H1 (cell line): ENCODE results near the gene KRTAP10-5. TPM values are rescaled to one million over a fixed set of nuclear protein-coding genes. Genes with fewer than 3 reads are reported as not detected.

Experiments
- CTCF ChIA-PET: fragments of 300-600 bp; sonication (Branson Sonifier 250); formaldehyde crosslinking; loops from one replicate; lab custom pipeline; 2021; ENCODE audit not compliant: partially characterized antibody; lab: Charles Lee
- POLR2A ChIA-PET: fragments of 300-600 bp; sonication (Branson Sonifier 250); formaldehyde crosslinking; loops from one replicate; lab custom pipeline; 2021; ENCODE audit warnings: inconsistent platforms; ENCODE audit not compliant: partially characterized antibody; lab: Charles Lee
- DNase-seq, 2 experiments: peaks; one replicate each; pipeline versions ENCODE4 v3.0.0 to v3.0.0-alpha.2; 2010 to 2022; ENCODE audit warnings: low spot score in 2 of 2, low read depth in 1 of 2, mixed read lengths in 1 of 2
- FAIRE-seq: peaks from 2 replicates; lab custom pipeline; 2011; peaks lifted over from hg19 to GRCh38; lab: Jason Lieb, UNC
- H2AFZ ChIP-seq: 2 replicates; pipeline ENCODE4 v1.8.1; 2012; ENCODE audit warnings: low read length, inconsistent platforms
- H2AK5ac ChIP-seq: 2 replicates; pipeline ENCODE4 v1.6.1; 2013; ENCODE audit warnings: low read depth, low read length
- H2BK120ac ChIP-seq: replicated peaks from 2 replicates; pipeline ENCODE3; 2013; ENCODE audit warnings: low read depth, low read length, inconsistent platforms
- H2BK12ac ChIP-seq: 2 replicates; pipeline ENCODE4 v1.6.1; 2013; ENCODE audit warnings: low read depth, low read length
- H2BK15ac ChIP-seq: 2 replicates; pipeline ENCODE4 v1.6.1; 2013; ENCODE audit warnings: low read length
- H2BK20ac ChIP-seq: 2 replicates; pipeline ENCODE4 v1.6.1; 2013; ENCODE audit warnings: low read length
- H2BK5ac ChIP-seq: 2 replicates; pipeline ENCODE4 v1.6.1; 2013; ENCODE audit warnings: low read depth, low read length
- H3K14ac ChIP-seq: 2 replicates; pipeline ENCODE4 v1.6.1; 2013; ENCODE audit warnings: inconsistent platforms; ENCODE audit not compliant: insufficient read length
- H3K18ac ChIP-seq: 2 replicates; pipeline ENCODE4 v1.6.1; 2013; ENCODE audit warnings: low read length; ENCODE audit errors: extremely low read depth
- H3K23ac ChIP-seq: 2 replicates; pipeline ENCODE4 v1.6.1; 2013; ENCODE audit warnings: inconsistent platforms; ENCODE audit not compliant: insufficient read length
- H3K23me2 ChIP-seq: 2 replicates; pipeline ENCODE4 v1.6.1; 2013; ENCODE audit warnings: low read depth, low read length
- H3K27ac ChIP-seq: 2 replicates; pipeline ENCODE4 v1.6.1; 2011; ENCODE audit warnings: low read depth, low read length, inconsistent platforms
- H3K27me3 ChIP-seq, 4 experiments: replicated peaks in 1 of 4; 1 replicate in 1 of 4; 2 replicates in 3 of 4; pipeline versions ENCODE4 v1.6.1 to v1.8.1; 2011 to 2013; ENCODE audit warnings: low read length in 3 of 4, mild to moderate bottlenecking in 3 of 4, inconsistent platforms in 2 of 4, mixed read lengths in 2 of 4, moderate library complexity in 1 of 4; ENCODE audit not compliant: control insufficient read depth in 3 of 4, insufficient read depth in 3 of 4; ENCODE audit errors: extremely low read depth in 1 of 4
- H3K36me3 ChIP-seq, 4 experiments: 2 replicates each; pipeline versions ENCODE4 v1.6.1 to v1.8.1; 2011 to 2013; ENCODE audit warnings: mild to moderate bottlenecking in 4 of 4, low read length in 3 of 4, moderate library complexity in 2 of 4, control low read depth in 1 of 4, inconsistent platforms in 1 of 4; ENCODE audit not compliant: insufficient read depth in 4 of 4, control insufficient read depth in 2 of 4
- H3K4ac ChIP-seq: replicated peaks from 2 replicates; pipeline ENCODE3; 2013; ENCODE audit warnings: low read length, low read depth, mixed read lengths, inconsistent platforms; ENCODE audit not compliant: insufficient read length
- H3K4me1 ChIP-seq, 4 experiments: replicated peaks in 1 of 4; 1 replicate in 1 of 4; 2 replicates in 3 of 4; pipeline versions ENCODE4 v1.6.1 to v1.8.1; 2011 to 2013; ENCODE audit warnings: low read length in 3 of 4, inconsistent platforms in 2 of 4, mixed read lengths in 1 of 4; ENCODE audit not compliant: insufficient read depth in 4 of 4, control insufficient read depth in 3 of 4
- H3K4me2 ChIP-seq, 2 experiments: 2 replicates each; pipeline versions ENCODE4 v1.6.1 to v1.8.1; 2011 to 2013; ENCODE audit warnings: low read depth in 2 of 2, low read length in 2 of 2, control low read depth in 1 of 2, inconsistent platforms in 1 of 2, mild to moderate bottlenecking in 1 of 2; ENCODE audit not compliant: insufficient read depth in 1 of 2
- H3K4me3 ChIP-seq, 4 experiments: fragments of 200-600, 300-600 bp in 1 of 4; sonication (generic), shearing (Covaris generic), sonication (Bioruptor Twin) in 1 of 4; 2 replicates each; pipeline versions ENCODE4 v1.5.1 to v1.8.1; 2011 to 2016; ENCODE audit warnings: low read length in 4 of 4, low read depth in 3 of 4, control low read depth in 2 of 4, inconsistent platforms in 2 of 4, mild to moderate bottlenecking in 2 of 4, mixed read lengths in 1 of 4, moderate library complexity in 1 of 4; ENCODE audit not compliant: insufficient read depth in 2 of 4; ENCODE audit errors: extremely low read depth in 1 of 4
- H3K56ac ChIP-seq: replicated peaks from 2 replicates; pipeline ENCODE3; 2013; ENCODE audit warnings: low read depth, mild to moderate bottlenecking, mixed read lengths, low read length, inconsistent platforms; ENCODE audit not compliant: insufficient read length
- H3K79me1 ChIP-seq: 2 replicates; pipeline ENCODE4 v1.6.1; 2013; ENCODE audit warnings: low read depth, low read length, control low read depth
- H3K79me2 ChIP-seq, 2 experiments: 2 replicates each; pipeline versions ENCODE4 v1.6.1 to v1.8.1; 2012 to 2013; ENCODE audit warnings: low read length in 2 of 2, mild to moderate bottlenecking in 2 of 2, inconsistent platforms in 1 of 2; ENCODE audit not compliant: insufficient read depth in 2 of 2, control insufficient read depth in 1 of 2
- H3K9ac ChIP-seq, 4 experiments: replicated peaks in 1 of 4; 1 replicate in 1 of 4; 2 replicates in 3 of 4; pipeline versions ENCODE4 v1.6.1 to v1.8.1; 2011 to 2013; ENCODE audit warnings: low read depth in 3 of 4, low read length in 3 of 4, control low read depth in 2 of 4, mild to moderate bottlenecking in 2 of 4, moderate library complexity in 2 of 4, inconsistent platforms in 1 of 4; ENCODE audit errors: extremely low read depth in 1 of 4
- H3K9me3 ChIP-seq, 2 experiments: 2 replicates each; pipeline versions ENCODE4 v1.6.1 to v1.8.1; 2012 to 2013; ENCODE audit warnings: mild to moderate bottlenecking in 2 of 2, moderate library complexity in 2 of 2, control low read depth in 1 of 2, inconsistent platforms in 1 of 2, low read depth in 1 of 2, low read length in 1 of 2, mixed read lengths in 1 of 2; ENCODE audit not compliant: insufficient read depth in 2 of 2
- H4K20me1 ChIP-seq, 2 experiments: replicated peaks in 1 of 2; 2 replicates each; pipeline versions ENCODE3 to v1.8.1; 2011 to 2013; ENCODE audit warnings: inconsistent platforms in 2 of 2, low read length in 2 of 2, mild to moderate bottlenecking in 1 of 2; ENCODE audit not compliant: insufficient read depth in 2 of 2, control insufficient read depth in 1 of 2
- H4K5ac ChIP-seq: 2 replicates; pipeline ENCODE4 v1.6.1; 2013; ENCODE audit warnings: low read length, low read depth, mixed read lengths, inconsistent platforms; ENCODE audit not compliant: insufficient read length
- H4K8ac ChIP-seq: 2 replicates; pipeline ENCODE4 v1.8.0; 2013; ENCODE audit warnings: mild to moderate bottlenecking, moderate library complexity, low read length, inconsistent platforms; ENCODE audit not compliant: insufficient read depth; ENCODE audit errors: extremely low read depth
- H4K91ac ChIP-seq: replicated peaks from 2 replicates; pipeline ENCODE3; 2013; ENCODE audit warnings: low read length, mixed read lengths, inconsistent platforms; ENCODE audit not compliant: insufficient read length
- BACH1 ChIP-seq: IDR thresholded peaks from 2 replicates; pipeline ENCODE4 v1.6.1; 2012; ENCODE audit warnings: low read length, improper control_type of control experiment
- BRCA1 ChIP-seq: IDR thresholded peaks from 2 replicates; pipeline ENCODE4 v1.6.1; 2012; ENCODE audit warnings: low read depth, low read length, improper control_type of control experiment
- CBX8 ChIP-seq: fragments of 300-800, 300-1000 bp; sonication (generic); IDR thresholded peaks from 2 replicates; pipeline ENCODE4 v1.7.1; 2016; ENCODE audit warnings: low read depth, low read length, borderline replicate concordance
- CEBPB ChIP-seq: IDR thresholded peaks from 2 replicates; pipeline ENCODE4 v1.6.1; 2012; ENCODE audit warnings: low read depth, low read length
- EZH2 ChIP-seq: fragments of 200-600 bp; sonication (generic); IDR thresholded peaks from 2 replicates; pipeline ENCODE4 v1.7.1; 2012; ENCODE audit warnings: low read depth, mild to moderate bottlenecking, moderate library complexity, low read length, inconsistent platforms; ENCODE audit not compliant: severe bottlenecking
- HDAC2 ChIP-seq, 2 experiments: fragments of 300-600 bp in 1 of 2; sonication (generic) in 1 of 2; IDR thresholded peaks; 2 replicates each; pipeline ENCODE4 v1.6.1; 2011 to 2012; ENCODE audit warnings: low read depth in 2 of 2, low read length in 2 of 2, mild to moderate bottlenecking in 2 of 2, moderate library complexity in 2 of 2, borderline replicate concordance in 1 of 2, inconsistent platforms in 1 of 2
- MAFK ChIP-seq: IDR thresholded peaks from 2 replicates; pipeline ENCODE4 v1.6.1; 2012; ENCODE audit warnings: low read depth, mild to moderate bottlenecking, improper control_type of control experiment, low read length
- RAD21 ChIP-seq, 2 experiments: IDR thresholded peaks in 1 of 2; conservative IDR thresholded peaks in 1 of 2; 2 replicates each; pipeline ENCODE4 v1.6.1; 2011; ENCODE audit warnings: low read depth in 2 of 2, low read length in 2 of 2, improper control_type of control experiment in 1 of 2, inconsistent platforms in 1 of 2, mild to moderate bottlenecking in 1 of 2, moderate library complexity in 1 of 2
- RNF2 ChIP-seq: fragments of 200-900, 300-1000 bp; sonication (generic); IDR thresholded peaks from 2 replicates; pipeline ENCODE4 v1.7.1; 2016; ENCODE audit warnings: borderline replicate concordance, low read depth, mild to moderate bottlenecking, antibody characterized with exemption, low read length; ENCODE audit not compliant: poor library complexity, severe bottlenecking; ENCODE audit errors: missing control alignments
- SP1 ChIP-seq: IDR thresholded peaks from 2 replicates; pipeline ENCODE4 v1.6.1; 2011; ENCODE audit warnings: low read depth, low read length
- SP2 ChIP-seq: IDR thresholded peaks from 2 replicates; pipeline ENCODE4 v1.6.1; 2012; ENCODE audit warnings: mild to moderate bottlenecking, low read length, inconsistent platforms
- SUZ12 ChIP-seq: fragments of 200-600 bp; sonication (generic); IDR thresholded peaks from 2 replicates; pipeline ENCODE4 v1.6.1; 2012; ENCODE audit warnings: mild to moderate bottlenecking, inconsistent platforms, low read length, moderate library complexity, mixed read lengths
- TBP ChIP-seq: IDR thresholded peaks from 2 replicates; pipeline ENCODE4 v1.6.1; 2011; ENCODE audit warnings: low read depth, low read length, improper control_type of control experiment
- WGBS, 2 experiments: shearing (Covaris generic) in 1 of 2; methylation state at CpG; one replicate each; pipeline versions ENCODE4 v1.1.6 to v1.1.7; 2013 to 2015; ENCODE audit warnings: low lambda C conversion rate in 2 of 2, mixed read lengths in 2 of 2, inconsistent platforms in 1 of 2, low coverage in 1 of 2, missing lambda C conversion rate in 1 of 2; ENCODE audit not compliant: insufficient replicate concordance in 2 of 2, insufficient coverage in 1 of 2, insufficient read length in 1 of 2; ENCODE audit errors: extremely low coverage in 1 of 2, missing lambda C conversion rate in 1 of 2; 5-methylcytosine and 5-hydroxymethylcytosine counted together
- polyA plus RNA-seq, 7 experiments: library from polyadenylated mRNA; depleted of rRNA in 3 of 7; stranded (reverse) in 5 of 7; unstranded in 2 of 7; fragments of >200 nt in 5 of 7; fragments of 200-250 nt in 2 of 7; gene quantifications; 1 replicate in 5 of 7; 2 replicates in 1 of 7; 4 replicates in 1 of 7; pipeline versions ENCODE4 v1.2.1 to v1.2.3, GENCODE V29; 2011 to 2013; ENCODE audit warnings: missing spikeins in 2 of 7, mixed read lengths in 2 of 7
- total RNA-seq: library from RNA; stranded (reverse); fragmentation: NEBNext Ultra II Directional; extraction: Animal tissue kit (Norgen Biotek cat#: 25700); gene quantifications from 2 replicates; pipeline ENCODE4 v1.2.1, GENCODE V29; 2021

Gene KRTAP10-5
- total and polyA plus RNA-seq, 2 of the 8 experiments (the other 6 are each of a cell fraction or from before 2014, with no cell fraction given) = 0.09 TPM; not detected in 1

- H3K9me3 ChIP-seq = peaks cover 16 to 18% of the 10 kb centered on the region in 2 experiments
- FAIRE-seq (no peak), DNase-seq (peak in 1 of 2 experiments; percentile 32)
Observed at GRCh38 chr21:44626262-44626661, 45.9 kb upstream of the KRTAP10-5 start.

More at GRCh38 chr21:44626262-44626661, 45.9 kb upstream of the KRTAP10-5 start:
- no peak overlapping the region for H3K18ac ChIP-seq
- H4K5ac ChIP-seq = no peak overlapping the region
- H3K27ac ChIP-seq = no peak overlapping the region
- no peak overlapping the region for H2BK12ac ChIP-seq
- no peak overlapping the region; a peak in 1 of 7 replicates for H3K9ac ChIP-seq
- no peak overlapping the region for H3K4me3 ChIP-seq
- H3K4me2 ChIP-seq = no peak overlapping the region; a peak in 1 of 4 replicates
- no peak overlapping the region for H2AFZ ChIP-seq
- H3K56ac ChIP-seq = no peak overlapping the region
- H2BK15ac ChIP-seq = no peak overlapping the region
- H3K79me1 ChIP-seq = no peaks in the 10 kb centered on the region
- no peaks in the 10 kb centered on the region for H3K23me2 ChIP-seq
- POLR2A ChIA-PET = no interaction called here
- TF ChIP-seq CBX8 (no peak), BRCA1 (no peak), HDAC2 (IDR thresholded peaks at IDR 0.05; ENCODE audit: borderline replicate concordance in 1 of 2, low read depth in 2 of 2, low read length in 2 of 2) (no peak), CEBPB (no peak), TBP (no peak), SUZ12 (no peak), BACH1 (no peak), EZH2 (no peak), SP1 (no peak), SP2 (no peak), MAFK (no peak), RAD21 (IDR thresholded peaks at IDR 0.05 in 1 of 2, conservative IDR thresholded peaks at IDR 0.05 in 1 of 2; ENCODE audit: low read depth in 2 of 2, low read length in 2 of 2) (no peak), RNF2 (no peak)
- H3K4me1 ChIP-seq = no peaks in the 10 kb centered on the region; a peak in 1 of 7 replicates
- no peak overlapping the region for H3K23ac ChIP-seq
- 89% methylated on average over 10 of the region's 10 CpGs; no CpG with 5 or more reads in 1 of the 2 experiments for WGBS, 2 experiments
- no peak overlapping the region for H4K8ac ChIP-seq
- H2BK20ac ChIP-seq = no peak overlapping the region
- no peak overlapping the region for H2BK120ac ChIP-seq
- no peak overlapping the region for H2AK5ac ChIP-seq
- CTCF ChIA-PET = interaction anchor here (0.9 to 2.5 kb wide), 4 partner anchors 7 to 75 kb away, joined by 3 to 9 read pairs (median 4); no protein-coding TSS in a partner anchor
- no peaks in the 10 kb centered on the region for H3K79me2 ChIP-seq
- H3K36me3 ChIP-seq = no peaks in the 10 kb centered on the region
- H4K20me1 ChIP-seq = no peaks in the 10 kb centered on the region
- no peak overlapping the region for H4K91ac ChIP-seq
- no peak overlapping the region for H3K14ac ChIP-seq
- no peak overlapping the region for H3K4ac ChIP-seq
- no peak overlapping the region for H2BK5ac ChIP-seq
- no peaks in the 10 kb centered on the region for H3K27me3 ChIP-seq
